Measurements from ENCODE around the gene TWSG1.
"Not testable (repeated sequence)": the region's sequence is repeated elsewhere in the genome, so short reads cannot be mapped to it uniquely, and the experiment has no call there.

TWSG1 gene

GRCh38 chr18:9386879-9387278 is 52.3 kb downstream of the TWSG1 start:
- in situ Hi-C loops (cut with MboI; ENCODE audit: low sequenced_read_pairs): no loop called here

- in situ Hi-C loops (cut with MboI; ENCODE audit: low sequenced_read_pairs): no loop called here
Observed at GRCh38 chr18:9387891-9388290, 53.3 kb downstream of the TWSG1 start.

GRCh38 chr18:9389706-9390105 is 55.1 kb downstream of the TWSG1 start:
- in situ Hi-C loops (cut with MboI; ENCODE audit: low sequenced_read_pairs): no loop called here

- in situ Hi-C loops (cut with MboI; ENCODE audit: low sequenced_read_pairs): no loop called here
Observed at GRCh38 chr18:9392726-9393125, 58.2 kb downstream of the TWSG1 start.

GRCh38 chr18:9394046-9394445 is 59.5 kb downstream of the TWSG1 start:
- in situ Hi-C loops (cut with MboI; ENCODE audit: low sequenced_read_pairs): no loop called here

GRCh38 chr18:9400197-9400596 is 65.6 kb downstream of the TWSG1 start:
- in situ Hi-C loops (cut with MboI; ENCODE audit: low sequenced_read_pairs): no loop called here

GRCh38 chr18:9401176-9401575 is 66.6 kb downstream of the TWSG1 start:
- in situ Hi-C loops (cut with MboI; ENCODE audit: low sequenced_read_pairs): no loop called here

GRCh38 chr18:9402358-9403007 is 67.9 kb downstream of the TWSG1 start:
- in situ Hi-C loops (cut with MboI; ENCODE audit: low sequenced_read_pairs): not testable (repeated sequence)

- in situ Hi-C loops (cut with MboI; ENCODE audit: low sequenced_read_pairs): no loop called here
Observed at GRCh38 chr18:9403795-9404564, 69.4 kb downstream of the TWSG1 start.

GRCh38 chr18:9404565-9405060 is 70.0 kb downstream of the TWSG1 start:
- in situ Hi-C loops (cut with MboI; ENCODE audit: low sequenced_read_pairs): no loop called here

- in situ Hi-C loops (cut with MboI; ENCODE audit: low sequenced_read_pairs): no loop called here
Observed at GRCh38 chr18:9405130-9405529, 70.6 kb downstream of the TWSG1 start.

GRCh38 chr18:9405977-9406376 is 71.4 kb downstream of the TWSG1 start:
- in situ Hi-C loops (cut with MboI; ENCODE audit: low sequenced_read_pairs): no loop called here

GRCh38 chr18:9410515-9410914 is 75.9 kb downstream of the TWSG1 start:
- in situ Hi-C loops (cut with MboI; ENCODE audit: low sequenced_read_pairs): no loop called here

GRCh38 chr18:9413576-9413975 is 79.0 kb downstream of the TWSG1 start:
- in situ Hi-C loops (cut with MboI; ENCODE audit: low sequenced_read_pairs): no loop called here

- in situ Hi-C loops (cut with MboI; ENCODE audit: low sequenced_read_pairs): no loop called here
Observed at GRCh38 chr18:9416563-9417072, 82.0 kb downstream of the TWSG1 start.

- in situ Hi-C loops (cut with MboI; ENCODE audit: low sequenced_read_pairs): no loop called here
Observed at GRCh38 chr18:9417073-9417851, 82.7 kb downstream of the TWSG1 start.

- in situ Hi-C loops (cut with MboI; ENCODE audit: low sequenced_read_pairs): no loop called here
Observed at GRCh38 chr18:9418047-9418690, 83.6 kb downstream of the TWSG1 start.

GRCh38 chr18:9419956-9420631 is 85.5 kb downstream of the TWSG1 start:
- in situ Hi-C loops (cut with MboI; ENCODE audit: low sequenced_read_pairs): no loop called here

GRCh38 chr18:9421096-9421900 is 86.7 kb downstream of the TWSG1 start:
- in situ Hi-C loops (cut with MboI; ENCODE audit: low sequenced_read_pairs): no loop called here
